ENCODE data around the gene DMWD.

GRCh38 chr19:45742969-45743368 is 49.7 kb downstream of the DMWD start:
- no peak for TF ChIP-seq CTCF (conservative IDR thresholded peaks at IDR 0.05)
- TF ChIP-seq ZFX (IDR thresholded peaks at IDR 0.05), result no peak

Data from C4-2B (cell line).